SK-MEL-5 (cell line): ENCODE measurements around the gene VRTN. TPM values are rescaled to one million over a fixed set of nuclear protein-coding genes. Genes with fewer than 3 reads are reported as not detected.
"Not testable (repeated sequence)": the region's sequence is repeated elsewhere in the genome, so short reads cannot be mapped to it uniquely, and the experiment has no call there.

Source experiments
- DNase-seq: peaks from one replicate; pipeline ENCODE4 v3.0.0-alpha.2; 2016; ENCODE audit warnings: low read depth, low spot score
- in situ Hi-C: cut with HindIII; loops from 2 replicates; pipeline ENCODE4 v1.10.0; 2016; ENCODE audit warnings: low sequenced_read_pairs, high pct_unique_total_duplicates, low pct_unique_long_range_greater_than_20kb
- polyA plus RNA-seq, 2 experiments: library from polyadenylated mRNA; depleted of rRNA; stranded (reverse); fragments of >200 nt; gene quantifications; 2 replicates each; pipeline ENCODE4 v1.2.3, GENCODE V29; 2015
- total RNA-seq: library from RNA; depleted of rRNA; stranded (reverse); fragments of >200 nt; shearing (Covaris generic); gene quantifications from 2 replicates; pipeline ENCODE4 v1.2.3, GENCODE V29; 2014; rRNA removed

Gene VRTN
- total RNA-seq: not detected in 2 replicates
- polyA plus RNA-seq (2015; cell fraction: cytosol; rRNA removed): not detected in 2 replicates
- polyA plus RNA-seq (2015; cell fraction: nucleus; rRNA removed): not detected in 2 replicates

GRCh38 chr14:74348241-74348734 is at the start of gene VRTN:
VRTN (plus strand) TSS chr14:74348471; CDS start chr14:74356784, 8,313 bp downstream.
- in situ Hi-C loops: no loop called here
- DNase-seq: no peak

GRCh38 chr14:74299061-74299545 is 49.2 kb upstream of the VRTN start:
- no peak for DNase-seq
- in situ Hi-C loops: loop anchor here (25.0 kb wide), 1 partner anchor 187 kb away; no protein-coding TSS in a partner anchor

GRCh38 chr14:74301594-74302151 is 46.6 kb upstream of the VRTN start:
- DNase-seq: no peak
- in situ Hi-C loops: no loop called here

- in situ Hi-C loops: no loop called here
- DNase-seq: peak; percentile 46
Measured at GRCh38 chr14:74302152-74302628, 46.1 kb upstream of the VRTN start.

GRCh38 chr14:74302634-74303569 is 45.4 kb upstream of the VRTN start, which contains the start of gene ABCD4:
ABCD4 (minus strand) TSS chr14:74302934; CDS start chr14:74302912, 22 bp downstream.
- peak; percentile 93 for DNase-seq
- in situ Hi-C loops: no loop called here

- in situ Hi-C loops: no loop called here
- no peak for DNase-seq
Measured at GRCh38 chr14:74308695-74309094, 39.6 kb upstream of the VRTN start.

GRCh38 chr14:74309125-74310022 is 38.9 kb upstream of the VRTN start:
- DNase-seq: no peak
- in situ Hi-C loops: no loop called here

- in situ Hi-C loops: no loop called here
- no peak for DNase-seq
Measured at GRCh38 chr14:74312161-74312560, 36.1 kb upstream of the VRTN start.

- DNase-seq: no peak
- in situ Hi-C loops: no loop called here
Measured at GRCh38 chr14:74313601-74314000, 34.7 kb upstream of the VRTN start.

GRCh38 chr14:74314576-74314975 is 33.7 kb upstream of the VRTN start:
- in situ Hi-C loops: no loop called here
- no peak for DNase-seq

GRCh38 chr14:74324931-74325361 is 23.3 kb upstream of the VRTN start:
- peak; percentile 66 for DNase-seq
- in situ Hi-C loops: no loop called here

- in situ Hi-C loops: no loop called here
Measured at GRCh38 chr14:74325446-74325845, 22.8 kb upstream of the VRTN start.

GRCh38 chr14:74326369-74327152 is 21.7 kb upstream of the VRTN start:
- in situ Hi-C loops: no loop called here
- DNase-seq: no peak

More at GRCh38 chr14:74325446-74325845, 22.8 kb upstream of the VRTN start:
- DNase-seq: no peak

- in situ Hi-C loops, DNase-seq: not testable (repeated sequence)
Measured at GRCh38 chr14:74329950-74330552, 18.2 kb upstream of the VRTN start.

- no peak for DNase-seq
- in situ Hi-C loops: no loop called here
Measured at GRCh38 chr14:74333909-74334308, 14.4 kb upstream of the VRTN start.

GRCh38 chr14:74346341-74346740 is 1.9 kb upstream of the VRTN start:
- no peak for DNase-seq
- in situ Hi-C loops: no loop called here
